HG03039 (cell line): ENCODE data around the gene EPN3.

ENCODE experiments used
- ATAC-seq: cut with Tn5 transposase; IDR thresholded peaks from one replicate; pipeline ENCODE4 v1.9.1; 2021; ENCODE audit warnings: mild to moderate bottlenecking, moderate library complexity; ENCODE audit not compliant: unreplicated experiment

EPN3 gene

GRCh38 chr17:50547736-50548083 lies 15.2 kb downstream of the EPN3 start:
- no peak for ATAC-seq

- no peak for ATAC-seq
Observed at GRCh38 chr17:50548831-50549230, 16.3 kb downstream of the EPN3 start.

GRCh38 chr17:50549256-50549941 lies 16.9 kb downstream of the EPN3 start:
- no peak for ATAC-seq

GRCh38 chr17:50549969-50550368 lies 17.4 kb downstream of the EPN3 start:
- no peak for ATAC-seq

- ATAC-seq: no peak
Observed at GRCh38 chr17:50550661-50551432, 18.3 kb downstream of the EPN3 start.

GRCh38 chr17:50551433-50551815 lies 18.9 kb downstream of the EPN3 start:
- no peak for ATAC-seq

- no peak for ATAC-seq
Observed at GRCh38 chr17:50551884-50552283, 19.3 kb downstream of the EPN3 start.

- no peak for ATAC-seq
Observed at GRCh38 chr17:50554201-50554600, 21.7 kb downstream of the EPN3 start.

- no peak for ATAC-seq
Observed at GRCh38 chr17:50556803-50557202, 24.3 kb downstream of the EPN3 start.

- ATAC-seq: no peak
Observed at GRCh38 chr17:50557630-50558029, 25.1 kb downstream of the EPN3 start.

GRCh38 chr17:50558091-50558490 lies 25.6 kb downstream of the EPN3 start:
- no peak for ATAC-seq

- no peak for ATAC-seq
Observed at GRCh38 chr17:50558581-50558940, 26.0 kb downstream of the EPN3 start.

- ATAC-seq: no peak
Observed at GRCh38 chr17:50558941-50559614, 26.5 kb downstream of the EPN3 start.

GRCh38 chr17:50559674-50560184 lies 27.2 kb downstream of the EPN3 start:
- no peak for ATAC-seq

GRCh38 chr17:50560185-50560824 lies 27.8 kb downstream of the EPN3 start, which contains the start of gene CACNA1G:
CACNA1G (plus strand) TSS chr17:50560715; CDS start chr17:50561460, 745 bp downstream.
- peak; percentile 84 for ATAC-seq

GRCh38 chr17:50560931-50561745 lies 28.6 kb downstream of the EPN3 start:
- ATAC-seq: no peak

GRCh38 chr17:50561746-50562141 lies 29.2 kb downstream of the EPN3 start:
- no peak for ATAC-seq

GRCh38 chr17:50562242-50563091 lies 29.9 kb downstream of the EPN3 start:
- no peak for ATAC-seq

GRCh38 chr17:50563092-50563511 lies 30.6 kb downstream of the EPN3 start:
- ATAC-seq: no peak
